WTC11 (cell line): ENCODE measurements around the gene LRRFIP1.

Experiments
- ATF2 ChIP-seq: sonication (generic); formaldehyde crosslinking; IDR thresholded peaks from 2 replicates; pipeline ENCODE4 v1.8.1; 2022; ENCODE audit warnings: low read depth, missing genetic modification reagents, borderline replicate concordance
- CTCF ChIP-seq: fragments of 200-600 bp; IDR thresholded peaks from 2 replicates; pipeline ENCODE4 v1.8.0; 2022; ENCODE audit warnings: antibody characterized with exemption
- MAX ChIP-seq: sonication (generic); formaldehyde crosslinking; IDR thresholded peaks from 2 replicates; pipeline ENCODE4 v1.8.0; 2022; ENCODE audit warnings: mild to moderate bottlenecking, missing genetic modification reagents
- TCF7 ChIP-seq: sonication (generic); formaldehyde crosslinking; IDR thresholded peaks from 2 replicates; pipeline ENCODE4 v1.8.0; 2022; ENCODE audit warnings: mild to moderate bottlenecking, low read depth, missing genetic modification reagents, moderate library complexity
- TEAD1 ChIP-seq: sonication (generic); formaldehyde crosslinking; IDR thresholded peaks from 2 replicates; pipeline ENCODE4 v1.8.0; 2022; ENCODE audit warnings: mild to moderate bottlenecking, missing genetic modification reagents
- ZNF232 ChIP-seq: sonication (generic); formaldehyde crosslinking; IDR thresholded peaks from 2 replicates; pipeline ENCODE4 v1.8.0; 2022; ENCODE audit warnings: mild to moderate bottlenecking, missing genetic modification reagents
- TF ChIP-seq, protein P1 (sequence below): sonication (generic); formaldehyde crosslinking; IDR thresholded peaks from 2 replicates; pipeline ENCODE4 v1.8.1; 2023; ENCODE audit warnings: mild to moderate bottlenecking, missing genetic modification reagents
- TF ChIP-seq, protein P2 (sequence below): fragments of 250-450 bp; sonication (Bioruptor Pico); IDR thresholded peaks from 2 replicates; pipeline ENCODE4 v1.9.0; 2021; ENCODE audit warnings: mild to moderate bottlenecking
- TF ChIP-seq, protein P3 (sequence below): sonication (generic); formaldehyde crosslinking; IDR thresholded peaks from 2 replicates; pipeline ENCODE4 v1.8.1; 2022; ENCODE audit warnings: mild to moderate bottlenecking, missing genetic modification reagents, moderate library complexity, borderline replicate concordance
- TF ChIP-seq, protein P4 (sequence below): sonication (generic); formaldehyde crosslinking; IDR thresholded peaks from 2 replicates; pipeline ENCODE4 v1.8.1; 2022; ENCODE audit warnings: low read depth, mild to moderate bottlenecking, moderate library complexity, missing genetic modification reagents, borderline replicate concordance
- TF ChIP-seq, protein P5 (sequence below): sonication (generic); formaldehyde crosslinking; IDR thresholded peaks from 2 replicates; pipeline ENCODE4 v1.8.1; 2023; ENCODE audit warnings: mild to moderate bottlenecking, moderate library complexity, missing genetic modification reagents
- TF ChIP-seq, protein P6 (sequence below): sonication (generic); formaldehyde crosslinking; IDR thresholded peaks from 2 replicates; pipeline ENCODE4 v1.8.1; 2023; ENCODE audit warnings: mild to moderate bottlenecking, missing genetic modification reagents

GRCh38 chr2:237631007-237631785 lies 3.8 kb downstream of the LRRFIP1 start:
- TF ChIP-seq, protein P1, sequence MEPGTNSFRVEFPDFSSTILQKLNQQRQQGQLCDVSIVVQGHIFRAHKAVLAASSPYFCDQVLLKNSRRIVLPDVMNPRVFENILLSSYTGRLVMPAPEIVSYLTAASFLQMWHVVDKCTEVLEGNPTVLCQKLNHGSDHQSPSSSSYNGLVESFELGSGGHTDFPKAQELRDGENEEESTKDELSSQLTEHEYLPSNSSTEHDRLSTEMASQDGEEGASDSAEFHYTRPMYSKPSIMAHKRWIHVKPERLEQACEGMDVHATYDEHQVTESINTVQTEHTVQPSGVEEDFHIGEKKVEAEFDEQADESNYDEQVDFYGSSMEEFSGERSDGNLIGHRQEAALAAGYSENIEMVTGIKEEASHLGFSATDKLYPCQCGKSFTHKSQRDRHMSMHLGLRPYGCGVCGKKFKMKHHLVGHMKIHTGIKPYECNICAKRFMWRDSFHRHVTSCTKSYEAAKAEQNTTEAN (CRISPR knock-in tag), result no peak
- TF ChIP-seq ATF2 (CRISPR knock-in tag) (no peak), ZNF232 (CRISPR knock-in tag) (no peak), TEAD1 (CRISPR knock-in tag) (no peak), CTCF (no peak), TCF7 (CRISPR knock-in tag) (no peak), MAX (CRISPR knock-in tag) (no peak)
- TF ChIP-seq, protein P2, sequence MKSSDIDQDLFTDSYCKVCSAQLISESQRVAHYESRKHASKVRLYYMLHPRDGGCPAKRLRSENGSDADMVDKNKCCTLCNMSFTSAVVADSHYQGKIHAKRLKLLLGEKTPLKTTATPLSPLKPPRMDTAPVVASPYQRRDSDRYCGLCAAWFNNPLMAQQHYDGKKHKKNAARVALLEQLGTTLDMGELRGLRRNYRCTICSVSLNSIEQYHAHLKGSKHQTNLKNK, result no peak
- TF ChIP-seq, protein P3, sequence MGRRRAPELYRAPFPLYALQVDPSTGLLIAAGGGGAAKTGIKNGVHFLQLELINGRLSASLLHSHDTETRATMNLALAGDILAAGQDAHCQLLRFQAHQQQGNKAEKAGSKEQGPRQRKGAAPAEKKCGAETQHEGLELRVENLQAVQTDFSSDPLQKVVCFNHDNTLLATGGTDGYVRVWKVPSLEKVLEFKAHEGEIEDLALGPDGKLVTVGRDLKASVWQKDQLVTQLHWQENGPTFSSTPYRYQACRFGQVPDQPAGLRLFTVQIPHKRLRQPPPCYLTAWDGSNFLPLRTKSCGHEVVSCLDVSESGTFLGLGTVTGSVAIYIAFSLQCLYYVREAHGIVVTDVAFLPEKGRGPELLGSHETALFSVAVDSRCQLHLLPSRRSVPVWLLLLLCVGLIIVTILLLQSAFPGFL (CRISPR knock-in tag), result no peak
- TF ChIP-seq, protein P4, sequence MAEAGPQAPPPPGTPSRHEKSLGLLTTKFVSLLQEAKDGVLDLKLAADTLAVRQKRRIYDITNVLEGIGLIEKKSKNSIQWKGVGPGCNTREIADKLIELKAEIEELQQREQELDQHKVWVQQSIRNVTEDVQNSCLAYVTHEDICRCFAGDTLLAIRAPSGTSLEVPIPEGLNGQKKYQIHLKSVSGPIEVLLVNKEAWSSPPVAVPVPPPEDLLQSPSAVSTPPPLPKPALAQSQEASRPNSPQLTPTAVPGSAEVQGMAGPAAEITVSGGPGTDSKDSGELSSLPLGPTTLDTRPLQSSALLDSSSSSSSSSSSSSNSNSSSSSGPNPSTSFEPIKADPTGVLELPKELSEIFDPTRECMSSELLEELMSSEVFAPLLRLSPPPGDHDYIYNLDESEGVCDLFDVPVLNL (CRISPR knock-in tag), result no peak
- TF ChIP-seq, protein P5, sequence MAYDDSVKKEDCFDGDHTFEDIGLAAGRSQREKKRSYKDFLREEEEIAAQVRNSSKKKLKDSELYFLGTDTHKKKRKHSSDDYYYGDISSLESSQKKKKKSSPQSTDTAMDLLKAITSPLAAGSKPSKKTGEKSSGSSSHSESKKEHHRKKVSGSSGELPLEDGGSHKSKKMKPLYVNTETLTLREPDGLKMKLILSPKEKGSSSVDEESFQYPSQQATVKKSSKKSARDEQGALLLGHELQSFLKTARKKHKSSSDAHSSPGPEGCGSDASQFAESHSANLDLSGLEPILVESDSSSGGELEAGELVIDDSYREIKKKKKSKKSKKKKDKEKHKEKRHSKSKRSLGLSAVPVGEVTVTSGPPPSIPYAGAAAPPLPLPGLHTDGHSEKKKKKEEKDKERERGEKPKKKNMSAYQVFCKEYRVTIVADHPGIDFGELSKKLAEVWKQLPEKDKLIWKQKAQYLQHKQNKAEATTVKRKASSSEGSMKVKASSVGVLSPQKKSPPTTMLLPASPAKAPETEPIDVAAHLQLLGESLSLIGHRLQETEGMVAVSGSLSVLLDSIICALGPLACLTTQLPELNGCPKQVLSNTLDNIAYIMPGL (CRISPR knock-in tag), result no peak
- TF ChIP-seq, protein P6, sequence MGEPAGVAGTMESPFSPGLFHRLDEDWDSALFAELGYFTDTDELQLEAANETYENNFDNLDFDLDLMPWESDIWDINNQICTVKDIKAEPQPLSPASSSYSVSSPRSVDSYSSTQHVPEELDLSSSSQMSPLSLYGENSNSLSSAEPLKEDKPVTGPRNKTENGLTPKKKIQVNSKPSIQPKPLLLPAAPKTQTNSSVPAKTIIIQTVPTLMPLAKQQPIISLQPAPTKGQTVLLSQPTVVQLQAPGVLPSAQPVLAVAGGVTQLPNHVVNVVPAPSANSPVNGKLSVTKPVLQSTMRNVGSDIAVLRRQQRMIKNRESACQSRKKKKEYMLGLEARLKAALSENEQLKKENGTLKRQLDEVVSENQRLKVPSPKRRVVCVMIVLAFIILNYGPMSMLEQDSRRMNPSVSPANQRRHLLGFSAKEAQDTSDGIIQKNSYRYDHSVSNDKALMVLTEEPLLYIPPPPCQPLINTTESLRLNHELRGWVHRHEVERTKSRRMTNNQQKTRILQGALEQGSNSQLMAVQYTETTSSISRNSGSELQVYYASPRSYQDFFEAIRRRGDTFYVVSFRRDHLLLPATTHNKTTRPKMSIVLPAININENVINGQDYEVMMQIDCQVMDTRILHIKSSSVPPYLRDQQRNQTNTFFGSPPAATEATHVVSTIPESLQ (CRISPR knock-in tag), result no peak
